Neural progenitor cell (in vitro differentiated cells): ENCODE data around the gene UHRF2.

ENCODE experiments used
- EZH2 ChIP-seq: fragments of 200-600 bp; sonication (generic); IDR thresholded peaks from 2 replicates; pipeline ENCODE4 v1.6.1; 2017; ENCODE audit warnings: antibody characterized with exemption, mild to moderate bottlenecking, moderate library complexity
- TF ChIP-seq, protein P1 (sequence below): fragments of 200-600 bp; sonication (generic); IDR thresholded peaks from 2 replicates; pipeline ENCODE4 v1.5.1; 2017; ENCODE audit warnings: antibody characterized with exemption, mild to moderate bottlenecking

DNA sequence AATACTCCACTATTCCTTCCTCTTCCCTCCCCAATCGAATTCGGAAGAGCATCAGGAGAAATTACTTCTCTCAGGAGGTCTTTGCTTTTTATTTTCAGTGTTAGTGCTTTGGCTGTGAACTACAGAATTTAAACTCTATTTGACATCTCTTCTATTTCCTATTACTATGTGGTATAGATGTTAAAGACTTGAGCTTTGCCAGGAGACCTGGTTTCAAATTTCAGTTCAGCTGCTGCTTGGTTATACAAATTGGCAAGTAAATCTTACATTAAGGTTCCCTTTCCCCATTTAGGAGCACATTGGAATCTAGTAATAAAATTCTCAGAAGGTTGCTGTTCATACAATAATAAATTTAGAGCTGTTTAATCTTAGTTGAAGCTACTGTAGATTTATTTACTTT, 13.1 kb downstream of the UHRF2 start:
- TF ChIP-seq, protein P1, sequence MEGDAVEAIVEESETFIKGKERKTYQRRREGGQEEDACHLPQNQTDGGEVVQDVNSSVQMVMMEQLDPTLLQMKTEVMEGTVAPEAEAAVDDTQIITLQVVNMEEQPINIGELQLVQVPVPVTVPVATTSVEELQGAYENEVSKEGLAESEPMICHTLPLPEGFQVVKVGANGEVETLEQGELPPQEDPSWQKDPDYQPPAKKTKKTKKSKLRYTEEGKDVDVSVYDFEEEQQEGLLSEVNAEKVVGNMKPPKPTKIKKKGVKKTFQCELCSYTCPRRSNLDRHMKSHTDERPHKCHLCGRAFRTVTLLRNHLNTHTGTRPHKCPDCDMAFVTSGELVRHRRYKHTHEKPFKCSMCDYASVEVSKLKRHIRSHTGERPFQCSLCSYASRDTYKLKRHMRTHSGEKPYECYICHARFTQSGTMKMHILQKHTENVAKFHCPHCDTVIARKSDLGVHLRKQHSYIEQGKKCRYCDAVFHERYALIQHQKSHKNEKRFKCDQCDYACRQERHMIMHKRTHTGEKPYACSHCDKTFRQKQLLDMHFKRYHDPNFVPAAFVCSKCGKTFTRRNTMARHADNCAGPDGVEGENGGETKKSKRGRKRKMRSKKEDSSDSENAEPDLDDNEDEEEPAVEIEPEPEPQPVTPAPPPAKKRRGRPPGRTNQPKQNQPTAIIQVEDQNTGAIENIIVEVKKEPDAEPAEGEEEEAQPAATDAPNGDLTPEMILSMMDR, result no peak
- no peak for TF ChIP-seq EZH2
